Peyer's patch (tissue), 4 donors: ENCODE data around the gene SMOC1.

Experiments used
- POLR2A ChIP-seq, 2 donors: fragments of 450-650 bp; IDR thresholded peaks; one replicate each; pipeline ENCODE4 v1.5.1; 2017; ENCODE audit warnings: antibody characterized with exemption in 2 of 2, mild to moderate bottlenecking in 2 of 2, moderate library complexity in 2 of 2
- TF ChIP-seq, protein P1 (sequence below), 6 experiments: fragments of 450-650 bp in 4 of 6; fragments of 200-600 bp in 2 of 6; sonication (generic) in 1 of 6; IDR thresholded peaks; one replicate each; pipeline ENCODE4 v1.5.1; 2017 to 2019; ENCODE audit warnings: antibody characterized with exemption in 6 of 6, mild to moderate bottlenecking in 3 of 6, moderate library complexity in 1 of 6

DNA sequence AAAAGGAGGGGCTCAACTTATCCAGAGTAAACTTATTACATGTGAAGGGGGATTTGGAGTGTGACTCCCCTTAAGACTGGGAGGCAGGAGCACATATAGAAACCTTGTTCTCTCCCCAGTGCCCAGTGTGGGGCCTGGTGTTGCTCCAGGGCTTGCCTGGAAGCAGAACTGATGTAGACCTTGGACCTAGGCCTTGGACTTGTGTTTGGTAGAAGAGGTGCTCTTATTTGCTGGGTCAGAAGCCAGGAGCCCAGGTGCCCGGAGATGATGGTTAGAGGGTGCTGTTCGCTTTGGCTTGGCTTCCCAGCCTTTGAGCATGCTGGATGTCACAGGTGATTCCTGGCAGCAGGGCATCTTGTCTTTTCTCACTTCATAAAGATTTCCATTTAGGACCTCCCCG is 110.4 kb downstream of the SMOC1 start:
- TF ChIP-seq, protein P1, sequence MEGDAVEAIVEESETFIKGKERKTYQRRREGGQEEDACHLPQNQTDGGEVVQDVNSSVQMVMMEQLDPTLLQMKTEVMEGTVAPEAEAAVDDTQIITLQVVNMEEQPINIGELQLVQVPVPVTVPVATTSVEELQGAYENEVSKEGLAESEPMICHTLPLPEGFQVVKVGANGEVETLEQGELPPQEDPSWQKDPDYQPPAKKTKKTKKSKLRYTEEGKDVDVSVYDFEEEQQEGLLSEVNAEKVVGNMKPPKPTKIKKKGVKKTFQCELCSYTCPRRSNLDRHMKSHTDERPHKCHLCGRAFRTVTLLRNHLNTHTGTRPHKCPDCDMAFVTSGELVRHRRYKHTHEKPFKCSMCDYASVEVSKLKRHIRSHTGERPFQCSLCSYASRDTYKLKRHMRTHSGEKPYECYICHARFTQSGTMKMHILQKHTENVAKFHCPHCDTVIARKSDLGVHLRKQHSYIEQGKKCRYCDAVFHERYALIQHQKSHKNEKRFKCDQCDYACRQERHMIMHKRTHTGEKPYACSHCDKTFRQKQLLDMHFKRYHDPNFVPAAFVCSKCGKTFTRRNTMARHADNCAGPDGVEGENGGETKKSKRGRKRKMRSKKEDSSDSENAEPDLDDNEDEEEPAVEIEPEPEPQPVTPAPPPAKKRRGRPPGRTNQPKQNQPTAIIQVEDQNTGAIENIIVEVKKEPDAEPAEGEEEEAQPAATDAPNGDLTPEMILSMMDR (IDR thresholded peaks at IDR 0.05): no peak
- no peak for TF ChIP-seq POLR2A (IDR thresholded peaks at IDR 0.05)
